Activated CD8-positive, alpha-beta memory T cell treated with anti-CD3 and anti-CD28 coated beads, Interleukin-2, amount 50 U/mL, for 1 hour (primary cell): ENCODE results near the gene SDSL.

Source experiments
- DNase-seq: peaks from one replicate; pipeline ENCODE4 v3.0.0-alpha.2; 2020; ENCODE audit errors: extremely low read depth

Gene SDSL

GRCh38 chr12:113396828-113397496, 25.2 kb upstream of the SDSL start:
- no peak for DNase-seq

DNA sequence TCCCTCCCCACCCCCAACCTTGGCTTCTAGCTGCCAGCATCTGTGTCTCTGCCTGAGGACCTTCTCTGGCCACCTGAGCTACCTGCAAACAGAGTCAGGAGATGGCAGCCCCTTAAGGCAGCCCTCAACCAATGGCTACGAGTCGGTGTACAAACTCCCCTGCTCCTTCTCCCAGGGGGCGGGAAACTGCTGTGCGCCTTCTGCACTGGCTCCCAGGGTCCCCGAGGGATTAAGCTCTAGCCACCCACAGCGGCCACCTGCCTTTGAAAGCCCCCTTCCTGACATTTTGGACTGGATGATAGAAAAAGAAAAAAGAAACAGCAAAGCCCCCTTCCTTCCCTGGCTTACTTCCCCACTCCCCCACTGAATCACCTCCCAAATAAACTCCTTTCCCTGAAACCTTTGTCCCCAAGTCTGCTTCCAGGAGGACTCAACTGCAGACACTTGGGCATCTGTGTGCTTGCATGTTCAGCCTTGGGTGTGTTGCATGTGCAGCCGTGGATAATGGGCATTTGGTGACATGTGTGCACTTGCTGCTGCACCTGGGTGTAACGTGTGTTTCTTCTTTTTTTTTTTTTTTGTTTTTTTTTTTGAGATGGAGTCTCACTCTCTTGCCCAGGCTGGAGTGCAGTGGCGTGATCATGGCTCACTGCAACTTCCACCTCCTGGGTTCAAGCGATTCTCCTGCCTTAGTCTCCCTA, 24.5 kb upstream of the SDSL start:
- DNase-seq: no peak

- no peak for DNase-seq
These were observed 23.6 kb upstream of the SDSL start for GRCh38 chr12:113398346-113399290.

- no peak for DNase-seq
These were observed 22.7 kb upstream of the SDSL start for GRCh38 chr12:113399490-113399889.

GRCh38 chr12:113400362-113400761, 21.8 kb upstream of the SDSL start:
- no peak for DNase-seq

GRCh38 chr12:113401066-113402000, 20.8 kb upstream of the SDSL start:
- DNase-seq: no peak

DNA sequence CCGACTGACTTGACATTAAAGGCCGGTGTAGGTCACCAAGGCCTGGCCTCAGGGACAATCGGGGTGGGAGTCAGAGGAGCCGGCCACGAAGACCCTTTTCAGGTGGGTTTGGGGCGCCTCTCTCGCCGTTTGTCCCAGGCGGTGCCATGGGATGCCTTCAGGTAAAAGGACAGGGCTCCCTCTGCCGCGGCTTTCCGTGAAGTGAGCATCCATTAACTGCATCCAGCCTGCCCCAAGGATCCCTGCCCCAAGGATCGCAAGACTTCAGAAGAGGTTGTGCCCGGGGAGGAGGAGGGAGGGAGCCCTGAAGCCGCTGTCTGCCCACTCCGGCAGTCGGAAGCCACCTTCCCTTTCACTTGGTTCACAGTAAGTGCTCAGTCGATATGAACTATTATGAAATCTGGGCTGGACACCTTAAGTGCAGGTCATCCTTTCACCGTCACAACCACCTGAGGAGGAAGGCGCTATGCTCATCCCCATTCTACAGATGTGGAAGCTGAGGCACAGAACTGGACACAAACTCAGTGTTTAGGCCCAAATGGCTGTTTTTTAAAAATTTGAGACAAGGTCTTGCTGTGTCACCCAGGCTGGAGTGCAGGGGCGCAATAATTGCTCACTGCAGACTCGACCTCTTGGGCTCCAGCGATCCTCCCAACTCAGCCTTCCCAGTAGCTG, 19.5 kb upstream of the SDSL start:
- DNase-seq: no peak

DNA sequence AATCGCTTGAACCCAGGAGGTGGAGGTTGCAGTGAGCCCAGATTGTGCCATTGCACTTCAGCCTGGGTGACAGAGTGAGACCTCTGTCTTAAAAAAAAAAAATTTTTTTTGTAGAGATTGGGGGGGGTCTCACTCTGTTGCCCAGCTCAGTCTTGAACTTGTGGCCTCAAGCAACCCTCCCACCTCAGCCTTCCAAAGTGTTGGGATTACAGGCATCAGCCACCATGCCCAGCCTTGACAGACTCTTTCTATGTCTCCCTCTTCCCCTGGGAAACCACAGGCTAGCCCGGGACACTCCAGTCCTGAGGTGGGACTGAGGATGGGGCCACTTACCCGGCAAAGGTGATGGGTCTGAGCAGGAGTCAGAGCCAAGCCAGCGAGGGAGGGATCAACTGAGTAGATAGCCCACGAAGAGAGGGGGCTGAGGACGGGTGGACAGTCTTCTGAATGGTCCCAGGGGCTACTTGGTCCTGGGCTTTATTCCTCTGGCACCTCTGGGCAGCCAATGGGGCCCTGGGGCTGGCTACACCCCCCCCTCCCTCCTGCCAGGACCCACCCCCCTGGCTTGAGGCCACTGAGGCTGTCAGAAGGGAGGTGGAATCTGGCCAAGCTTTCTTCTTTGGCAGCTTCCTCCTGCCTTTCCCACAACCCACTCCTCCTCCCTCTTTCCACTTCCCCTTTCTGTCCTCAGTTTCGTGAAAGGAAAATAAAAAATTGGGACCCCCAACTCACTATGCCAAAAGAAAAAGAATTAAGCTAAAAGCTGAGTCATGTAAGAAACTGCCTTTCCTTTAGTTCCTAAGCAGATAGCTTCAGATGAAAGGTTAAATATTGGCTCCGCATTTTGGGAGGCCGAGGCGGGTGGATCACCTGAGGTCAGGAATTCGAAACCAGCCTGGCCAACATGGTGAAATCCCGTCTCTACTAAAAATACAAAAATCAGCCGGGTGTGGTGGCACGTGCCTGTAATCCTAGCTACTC, 18.5 kb upstream of the SDSL start, which contains the start of gene SDS:
TSS of gene SDS (minus strand) at position 453 of the 981 bp plus-strand sequence. CDS start 4,179 bp downstream, outside the sequence.
- DNase-seq: no peak

- no peak for DNase-seq
These were observed 16.5 kb upstream of the SDSL start for GRCh38 chr12:113405694-113406093.

GRCh38 chr12:113407931-113408600, 14.1 kb upstream of the SDSL start:
- DNase-seq: no peak

- no peak for DNase-seq
These were observed 13.4 kb upstream of the SDSL start for GRCh38 chr12:113408756-113409298.

DNA sequence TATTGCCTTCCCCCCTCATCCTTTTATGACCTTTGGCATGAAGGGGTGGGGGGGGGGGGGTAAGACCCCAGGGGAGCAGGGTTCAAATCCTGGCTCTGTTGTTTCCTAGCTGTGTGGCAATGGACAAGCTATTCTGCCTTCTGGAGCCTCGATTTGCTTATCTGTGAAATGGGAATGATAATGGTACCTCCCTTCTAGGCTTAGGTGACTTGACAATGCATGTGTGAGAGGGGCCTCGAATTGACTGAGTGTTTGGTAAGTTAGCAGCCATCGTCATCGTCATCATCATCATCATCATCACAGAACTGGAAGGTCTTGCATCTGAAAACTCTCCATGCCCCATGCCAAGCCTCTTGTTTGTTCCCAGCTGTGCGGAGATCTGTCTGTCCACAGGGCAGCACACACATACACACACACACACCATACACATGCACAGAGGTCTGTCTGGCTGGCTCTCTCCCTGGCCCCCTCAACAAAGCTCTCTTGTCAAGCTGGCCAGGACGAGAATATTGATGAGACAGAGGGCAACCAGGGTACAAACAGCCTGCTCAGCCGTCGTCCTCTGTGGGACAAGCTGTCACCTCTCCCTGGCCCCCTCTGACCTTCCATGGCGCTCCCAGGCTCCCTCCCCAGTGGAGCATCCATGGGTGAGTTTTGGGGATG, 12.6 kb upstream of the SDSL start:
- DNase-seq: no peak

DNA sequence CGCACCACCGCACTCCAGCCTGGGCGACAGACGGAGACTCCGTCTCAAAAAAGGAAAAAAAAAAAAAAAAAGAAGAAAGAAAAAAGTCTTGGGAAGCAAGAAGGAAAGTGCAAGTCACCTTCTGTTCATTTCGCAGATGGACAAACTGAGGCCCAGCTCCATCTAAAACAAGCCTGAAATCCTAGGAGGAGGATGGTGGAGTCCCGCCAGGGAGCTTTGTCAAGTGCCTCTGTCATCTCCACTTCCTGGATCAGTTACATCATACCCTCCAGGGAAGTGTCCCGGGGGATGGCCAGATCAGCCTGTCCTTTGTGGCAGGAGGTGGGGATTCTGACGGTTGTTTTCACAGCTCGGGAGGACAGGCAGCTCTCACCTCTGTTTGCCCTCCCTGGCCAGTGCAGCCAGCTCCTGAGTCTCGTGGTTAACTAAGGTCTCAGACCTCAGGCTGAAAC, 8.7 kb upstream of the SDSL start:
- no peak for DNase-seq

GRCh38 chr12:113414519-113415038, 7.6 kb upstream of the SDSL start:
- no peak for DNase-seq

DNA sequence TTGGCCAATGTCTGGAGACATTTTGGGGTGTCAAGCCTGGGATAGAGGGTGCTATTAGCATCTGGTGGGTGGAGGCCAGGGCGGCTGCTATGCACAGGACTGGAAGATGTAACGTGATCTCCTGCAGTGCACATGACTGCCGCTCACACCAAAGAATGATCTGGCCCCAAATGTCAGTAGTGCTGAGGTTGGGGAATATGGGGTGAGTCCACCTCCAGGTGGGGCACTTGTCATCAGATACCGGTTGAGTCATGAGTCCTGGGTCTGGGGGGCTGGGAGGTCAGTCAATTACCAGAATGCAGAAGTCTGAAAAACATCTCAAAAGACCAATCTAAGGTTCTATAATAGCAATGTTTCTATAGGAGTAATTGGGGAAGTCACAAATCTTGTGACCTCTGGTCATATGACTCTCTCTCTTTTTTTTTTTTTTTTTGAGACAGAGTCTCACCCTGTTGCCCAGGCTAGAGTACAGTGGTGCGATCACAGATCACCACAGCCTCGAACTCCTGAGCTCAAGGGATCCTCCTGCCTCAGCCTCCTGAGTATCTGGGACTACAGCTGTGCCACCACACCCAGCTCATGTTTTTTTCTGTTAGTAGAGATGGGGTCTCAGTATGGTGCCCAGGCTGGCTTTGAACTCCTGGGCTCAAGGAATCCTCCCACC, 6.0 kb upstream of the SDSL start:
- no peak for DNase-seq

- DNase-seq: no peak
These were observed 3.8 kb upstream of the SDSL start for GRCh38 chr12:113418213-113418879.
